Right atrium auricular region (tissue), 2 donors: Measurements from ENCODE around the gene TIMM22. TPM values are rescaled to one million over a fixed set of nuclear protein-coding genes. Genes with fewer than 3 reads are reported as not detected.
"Not testable (repeated sequence)": the region's sequence is repeated elsewhere in the genome, so short reads cannot be mapped to it uniquely, and the experiment has no call there.

Experiments
- DNase-seq: peaks from one replicate; pipeline ENCODE4 v3.0.0-alpha.2; 2019; ENCODE audit warnings: low spot score
- H3K27ac ChIP-seq, 2 donors: fragments of 200-600 bp; sonication (generic); 1 replicate in 1 of 2; 2 replicates in 1 of 2; pipeline ENCODE4 v1.5.1; 2016 to 2019
- H3K27me3 ChIP-seq, 2 donors: fragments of 200-600 bp; sonication (generic); one replicate each; pipeline versions ENCODE4 v1.5.1 to v1.6.0; 2017 to 2019
- H3K36me3 ChIP-seq: fragments of 200-600 bp; sonication (generic); one replicate; pipeline ENCODE4 v1.5.1; 2016
- H3K4me1 ChIP-seq, 2 donors: fragments of 200-600 bp; sonication (generic); one replicate each; pipeline versions ENCODE4 v1.5.1 to v1.6.0; 2017 to 2019
- H3K4me3 ChIP-seq, 2 donors: fragments of 200-600 bp; sonication (generic); 1 replicate in 1 of 2; 2 replicates in 1 of 2; pipeline ENCODE4 v1.5.1; 2017 to 2019; ENCODE audit warnings: mild to moderate bottlenecking in 1 of 2, moderate library complexity in 1 of 2
- H3K9me3 ChIP-seq, 2 donors: fragments of 200-600 bp; sonication (generic); one replicate each; pipeline ENCODE4 v1.5.1; 2019
- total RNA-seq, 2 donors: library from RNA; depleted of rRNA; stranded (reverse); fragments of >200 nt; gene quantifications; one replicate each; pipeline ENCODE4 v1.1.0, GENCODE V29; 2016
- TF ChIP-seq, protein P1 (sequence below), 2 donors: fragments of 200-600 bp; sonication (generic); IDR thresholded peaks; one replicate each; pipeline ENCODE4 v1.5.1; 2019; ENCODE audit warnings: antibody characterized with exemption in 2 of 2

Gene TIMM22
- total RNA-seq, 2 donors from 2014 or later = 14.8 to 15.4 TPM

DNA sequence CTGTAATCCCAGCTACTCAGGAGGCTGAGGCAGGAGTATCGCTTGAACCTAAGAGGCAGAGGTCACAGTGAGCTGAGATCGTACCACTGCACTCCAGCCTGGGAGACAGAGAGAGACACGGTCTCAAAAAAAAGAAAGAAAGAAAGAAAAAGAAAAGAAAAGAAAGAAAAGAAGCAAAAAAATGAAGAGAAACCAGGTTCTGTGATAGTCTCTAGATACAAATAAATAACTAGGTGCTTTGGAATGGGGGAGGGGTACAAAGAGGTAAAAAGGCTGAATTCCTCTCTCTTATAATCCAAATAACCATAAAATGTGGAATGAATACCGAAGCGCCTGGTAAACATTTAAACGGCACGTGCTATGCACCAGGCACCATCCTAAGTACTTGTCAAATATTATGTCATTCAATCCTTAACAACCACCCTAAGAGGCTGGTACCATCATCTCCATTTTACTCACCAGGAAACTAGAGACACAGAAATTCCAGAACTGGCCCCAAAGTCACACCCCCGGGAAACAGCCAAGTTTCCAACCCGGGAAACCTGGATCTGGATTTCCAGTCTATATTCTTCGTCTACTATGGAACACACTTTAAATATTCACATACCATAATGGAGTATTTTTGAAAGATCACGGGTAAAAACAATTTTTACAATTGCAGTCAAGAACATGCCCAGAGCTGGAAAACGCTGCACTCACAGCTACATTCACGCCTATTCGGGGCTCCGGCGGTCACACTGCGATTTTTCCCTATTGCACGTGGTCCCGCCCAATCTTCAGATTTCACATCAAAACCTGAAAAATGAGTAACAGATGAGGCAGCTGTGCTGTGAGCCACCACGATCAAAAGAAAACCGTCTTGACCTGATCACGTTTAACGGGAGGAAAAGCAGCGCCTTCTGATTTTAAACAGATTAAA, 27.9 kb upstream of the TIMM22 start:
- H3K27ac ChIP-seq = no peak overlapping the region
- no peaks in the 10 kb centered on the region for H3K27me3 ChIP-seq
- H3K9me3 ChIP-seq = no peaks in the 10 kb centered on the region
- TF ChIP-seq, protein P1, sequence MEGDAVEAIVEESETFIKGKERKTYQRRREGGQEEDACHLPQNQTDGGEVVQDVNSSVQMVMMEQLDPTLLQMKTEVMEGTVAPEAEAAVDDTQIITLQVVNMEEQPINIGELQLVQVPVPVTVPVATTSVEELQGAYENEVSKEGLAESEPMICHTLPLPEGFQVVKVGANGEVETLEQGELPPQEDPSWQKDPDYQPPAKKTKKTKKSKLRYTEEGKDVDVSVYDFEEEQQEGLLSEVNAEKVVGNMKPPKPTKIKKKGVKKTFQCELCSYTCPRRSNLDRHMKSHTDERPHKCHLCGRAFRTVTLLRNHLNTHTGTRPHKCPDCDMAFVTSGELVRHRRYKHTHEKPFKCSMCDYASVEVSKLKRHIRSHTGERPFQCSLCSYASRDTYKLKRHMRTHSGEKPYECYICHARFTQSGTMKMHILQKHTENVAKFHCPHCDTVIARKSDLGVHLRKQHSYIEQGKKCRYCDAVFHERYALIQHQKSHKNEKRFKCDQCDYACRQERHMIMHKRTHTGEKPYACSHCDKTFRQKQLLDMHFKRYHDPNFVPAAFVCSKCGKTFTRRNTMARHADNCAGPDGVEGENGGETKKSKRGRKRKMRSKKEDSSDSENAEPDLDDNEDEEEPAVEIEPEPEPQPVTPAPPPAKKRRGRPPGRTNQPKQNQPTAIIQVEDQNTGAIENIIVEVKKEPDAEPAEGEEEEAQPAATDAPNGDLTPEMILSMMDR (IDR thresholded peaks at IDR 0.05) = no peak
- H3K4me1 ChIP-seq = no peaks in the 10 kb centered on the region
- DNase-seq = no peak
- no peaks in the 10 kb centered on the region for H3K36me3 ChIP-seq
- no peak overlapping the region for H3K4me3 ChIP-seq

DNA sequence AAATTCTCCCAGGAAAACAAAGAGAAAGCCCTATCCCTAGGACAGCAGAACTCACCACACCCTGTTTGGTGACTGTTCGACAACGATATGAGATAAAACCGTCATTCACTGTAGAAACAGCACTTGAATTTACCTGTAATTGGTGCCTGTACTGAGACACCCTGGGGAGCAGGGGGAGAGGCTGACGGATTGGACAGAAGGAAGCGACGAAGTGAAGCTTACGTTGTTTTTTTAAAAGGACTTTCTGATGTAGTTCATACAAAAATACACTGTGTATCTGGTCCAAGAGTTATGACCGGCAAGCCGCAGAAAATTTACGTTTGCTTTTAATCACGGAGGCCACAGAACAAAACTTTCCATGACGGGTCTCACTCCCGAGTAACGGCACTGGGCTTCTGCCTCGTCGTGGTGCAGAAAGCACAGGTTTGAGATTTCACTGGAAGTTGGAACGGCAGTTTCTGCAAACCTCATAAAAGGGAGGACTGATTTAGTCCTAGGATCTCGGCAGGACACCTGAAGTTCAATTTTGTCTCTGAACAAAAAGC, 27.0 kb upstream of the TIMM22 start:
- Histone ChIP-seq H3K4me3 (no peak overlapping the region), H3K27ac (no peak overlapping the region)
- TF ChIP-seq, protein P1 (IDR thresholded peaks at IDR 0.05) = no peak

DNA sequence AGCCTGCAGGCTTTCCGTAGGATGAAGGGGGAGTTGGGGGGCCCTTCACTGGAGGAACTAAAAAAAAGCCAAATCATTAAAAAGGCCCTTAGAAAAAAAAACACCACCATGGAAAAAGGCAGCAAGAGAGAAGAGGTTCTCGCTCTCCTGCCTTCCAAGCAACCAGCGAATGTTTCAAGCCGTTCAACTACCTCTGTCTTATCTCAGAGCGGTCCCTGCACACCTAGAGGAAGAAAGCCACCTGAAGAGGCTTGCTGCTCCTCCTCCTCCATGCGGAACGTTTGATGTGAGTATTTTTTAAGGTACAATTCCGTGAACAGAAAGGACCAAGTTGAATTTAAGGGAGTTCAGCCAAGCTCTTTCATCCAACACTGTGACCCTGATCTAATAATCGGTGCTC, 26.6 kb upstream of the TIMM22 start:
- H3K4me3 ChIP-seq = no peak overlapping the region

More for the DNA sequence above, 27.0 kb upstream of the TIMM22 start:
- Histone ChIP-seq H3K36me3 (no peaks in the 10 kb centered on the region), H3K27me3 (no peaks in the 10 kb centered on the region), H3K9me3 (no peaks in the 10 kb centered on the region), H3K4me1 (no peaks in the 10 kb centered on the region)
- DNase-seq = no peak

DNA sequence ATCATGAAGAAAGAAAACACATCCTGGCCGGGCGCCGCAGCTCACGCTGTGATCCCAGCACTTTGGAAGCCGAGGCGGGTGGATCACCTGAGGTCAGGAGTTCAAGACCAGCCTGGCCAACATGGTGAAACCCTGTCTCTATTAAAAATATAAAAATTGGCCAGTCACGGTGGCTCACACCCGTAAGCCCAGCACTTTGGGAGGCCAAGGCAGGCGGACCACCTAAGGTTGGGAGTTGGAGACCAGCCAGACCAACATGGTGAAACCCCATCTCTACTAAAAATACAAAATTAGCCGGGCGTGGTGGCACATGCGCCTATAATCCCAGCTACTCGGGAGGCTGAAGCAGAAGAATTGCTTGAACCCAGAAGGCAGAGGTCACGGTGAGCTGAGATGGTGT, 25.1 kb upstream of the TIMM22 start:
- not testable (repeated sequence) for H3K36me3 ChIP-seq, H3K9me3 ChIP-seq, H3K27me3 ChIP-seq, H3K4me1 ChIP-seq, H3K27ac ChIP-seq, DNase-seq, H3K4me3 ChIP-seq

More for the DNA sequence above, 26.6 kb upstream of the TIMM22 start:
- Histone ChIP-seq H3K36me3 (no peaks in the 10 kb centered on the region), H3K9me3 (no peaks in the 10 kb centered on the region), H3K27me3 (no peaks in the 10 kb centered on the region), H3K27ac (no peak overlapping the region), H3K4me1 (no peaks in the 10 kb centered on the region)
- TF ChIP-seq, protein P1 (IDR thresholded peaks at IDR 0.05) = no peak
- no peak for DNase-seq

DNA sequence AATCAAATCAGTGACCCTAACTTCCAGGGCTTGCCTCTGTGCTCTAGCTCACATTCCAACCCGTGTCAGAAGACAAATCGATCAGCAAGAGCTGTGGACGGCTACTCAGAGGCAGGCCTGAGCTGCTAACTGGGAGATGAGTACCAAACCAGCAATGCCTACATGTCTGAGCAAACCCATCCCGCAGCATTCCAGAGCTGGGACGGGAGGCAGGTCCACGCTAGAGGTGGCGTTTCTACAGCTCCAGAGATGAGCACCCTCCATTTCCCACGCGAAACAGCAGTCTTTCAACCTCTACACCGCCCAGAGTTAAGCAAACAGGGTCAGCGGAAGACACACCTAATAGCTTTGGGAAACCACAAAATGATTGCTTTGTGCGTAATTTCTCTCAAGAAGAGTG, 23.9 kb upstream of the TIMM22 start:
- no peak overlapping the region for H3K4me3 ChIP-seq
- H3K9me3 ChIP-seq = no peaks in the 10 kb centered on the region
- TF ChIP-seq, protein P1 (IDR thresholded peaks at IDR 0.05) = no peak
- DNase-seq = no peak
- H3K4me1 ChIP-seq = peaks cover 0 to 10% of the 10 kb centered on the region in 2 donors
- no peak overlapping the region for H3K27ac ChIP-seq
- H3K36me3 ChIP-seq = no peaks in the 10 kb centered on the region
- H3K27me3 ChIP-seq = no peaks in the 10 kb centered on the region

DNA sequence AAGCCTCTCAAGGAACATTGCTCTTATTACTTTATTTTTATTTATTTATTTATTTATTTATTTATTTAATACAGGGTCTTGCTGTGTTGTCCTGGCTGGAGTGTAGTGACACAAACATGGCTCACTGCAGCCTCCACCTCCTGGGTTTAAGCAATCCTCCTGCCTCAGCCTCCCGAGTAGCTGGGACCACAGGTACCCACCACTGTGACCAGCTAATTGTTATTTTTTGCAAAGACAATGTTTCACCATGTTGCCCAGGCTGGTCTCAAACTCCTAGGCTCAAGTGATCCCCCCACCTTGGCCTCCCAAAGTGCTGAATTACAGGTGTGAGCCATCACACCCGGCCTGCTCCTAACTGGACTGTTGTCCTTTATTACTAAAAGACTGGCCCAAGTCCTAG, 22.2 kb upstream of the TIMM22 start:
- H3K4me3 ChIP-seq, H3K9me3 ChIP-seq, DNase-seq, H3K27me3 ChIP-seq, H3K36me3 ChIP-seq, H3K27ac ChIP-seq: not testable (repeated sequence)
- H3K4me1 ChIP-seq = peaks cover 0 to 18% of the 10 kb centered on the region in 2 donors
